Mesenteric fat pad (tissue), 1 donor: ENCODE data around the gene IFNGR2. TPM values are rescaled to one million over a fixed set of nuclear protein-coding genes. Genes with fewer than 3 reads are reported as not detected.
A peak's percentile ranks its signal among the peaks of the same experiment; 100 is the strongest.
"Not testable (repeated sequence)": the region's sequence is repeated elsewhere in the genome, so short reads cannot be mapped to it uniquely, and the experiment has no call there.

Source experiments
- DNase-seq: peaks from one replicate; pipeline ENCODE4 v3.0.0-alpha.2; 2020; ENCODE audit warnings: low spot score
- total RNA-seq: library from RNA; stranded (reverse); fragmentation: NEBNext Ultra II Directional; extraction: Animal tissue kit (Norgen Biotek cat#: 25700); gene quantifications from one replicate; pipeline ENCODE4 v1.2.1, GENCODE V29; 2021
- donor health status: DM: yes; HTN: yes; CAD: no.

IFNGR2 gene
- total RNA-seq, 1 donor from 2014 or later, result 150 TPM

- peak; percentile 28 for DNase-seq
Measured at GRCh38 chr21:33434770-33435360, 31.7 kb downstream of the IFNGR2 start.

- DNase-seq, result peak; percentile 59
Measured at GRCh38 chr21:33437140-33437539, 33.9 kb downstream of the IFNGR2 start.

- DNase-seq, result peak; percentile 68
Measured at GRCh38 chr21:33441489-33442477, 38.6 kb downstream of the IFNGR2 start.

GRCh38 chr21:33443194-33443593 is 40.0 kb downstream of the IFNGR2 start:
- peak; percentile 55 for DNase-seq

GRCh38 chr21:33444499-33444898 is 41.3 kb downstream of the IFNGR2 start:
- no peak for DNase-seq

- DNase-seq, result not testable (repeated sequence)
Measured at GRCh38 chr21:33446620-33447019, 43.4 kb downstream of the IFNGR2 start.

- no peak for DNase-seq
Measured at GRCh38 chr21:33449616-33450015, 46.4 kb downstream of the IFNGR2 start.

GRCh38 chr21:33451634-33452071 is 48.4 kb downstream of the IFNGR2 start:
- no peak for DNase-seq

GRCh38 chr21:33452362-33452761 is 49.1 kb downstream of the IFNGR2 start:
- no peak for DNase-seq

- no peak for DNase-seq
Measured at GRCh38 chr21:33455686-33456446, 52.7 kb downstream of the IFNGR2 start.

GRCh38 chr21:33458861-33459260 is 55.6 kb downstream of the IFNGR2 start:
- no peak for DNase-seq

GRCh38 chr21:33461538-33462250 is 58.5 kb downstream of the IFNGR2 start:
- no peak for DNase-seq

GRCh38 chr21:33469183-33469582 is 66.0 kb downstream of the IFNGR2 start:
- not testable (repeated sequence) for DNase-seq

- no peak for DNase-seq
Measured at GRCh38 chr21:33470701-33471100, 67.5 kb downstream of the IFNGR2 start.

GRCh38 chr21:33473344-33473743 is 70.1 kb downstream of the IFNGR2 start:
- no peak for DNase-seq

GRCh38 chr21:33477066-33477465 is 73.9 kb downstream of the IFNGR2 start:
- DNase-seq, result no peak

GRCh38 chr21:33478182-33478581 is 75.0 kb downstream of the IFNGR2 start:
- no peak for DNase-seq

GRCh38 chr21:33478935-33479678 is 75.9 kb downstream of the IFNGR2 start:
- DNase-seq, result no peak

GRCh38 chr21:33479679-33480480 is 76.7 kb downstream of the IFNGR2 start, which contains the start of gene TMEM50B:
TMEM50B (minus strand) TSS chr21:33479974; CDS start chr21:33468885, 11,089 bp downstream.
- DNase-seq, result peak; percentile 99
